HG02852 (cell line): ENCODE measurements around the gene BACH2.
A peak's percentile ranks its signal among the peaks of the same experiment; 100 is the strongest.
"Not testable (repeated sequence)": the region's sequence is repeated elsewhere in the genome, so short reads cannot be mapped to it uniquely, and the experiment has no call there.

Experiments
- ATAC-seq: cut with Tn5 transposase; IDR thresholded peaks from one replicate; pipeline ENCODE4 v1.9.1; 2021; ENCODE audit warnings: mild to moderate bottlenecking, moderate library complexity; ENCODE audit not compliant: unreplicated experiment

BACH2 gene

DNA sequence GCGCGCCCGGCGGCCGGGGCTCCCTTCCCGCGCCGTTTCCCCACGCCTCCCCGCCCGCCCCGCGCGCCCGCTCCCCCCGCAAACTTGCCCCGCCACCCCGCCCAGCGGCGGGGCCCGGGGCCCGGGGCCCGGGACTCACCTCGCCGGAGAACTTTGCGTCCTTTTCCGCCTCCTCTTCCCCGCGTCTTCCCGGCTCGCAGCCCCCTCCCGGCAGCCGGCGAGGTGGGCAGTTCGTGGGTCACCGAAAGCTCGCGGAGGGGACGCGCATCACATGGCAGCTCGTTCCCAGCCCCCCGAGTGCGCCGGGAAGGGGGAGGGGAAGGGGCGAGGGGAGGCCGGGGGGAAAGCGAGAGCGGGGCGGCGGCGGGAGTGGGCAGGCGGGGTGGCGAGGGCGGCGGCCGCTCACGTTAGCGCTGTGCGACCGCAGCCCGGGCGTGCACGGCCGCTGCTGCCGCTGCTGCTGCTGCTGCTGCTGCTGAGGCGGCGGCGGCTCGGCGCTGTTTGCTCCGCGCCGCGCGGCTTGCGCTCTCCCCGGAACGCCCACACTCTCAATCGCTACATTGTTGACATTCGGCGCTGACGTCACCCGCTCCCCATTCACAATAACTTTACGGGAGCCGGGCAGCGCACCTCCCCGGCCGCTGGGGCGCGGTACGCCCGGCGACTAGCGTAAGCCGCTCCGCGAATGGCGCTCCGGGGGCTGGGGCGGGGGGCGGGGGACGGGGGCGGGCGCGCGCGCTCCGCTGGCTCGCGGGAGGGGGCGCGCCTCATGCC is at the start of gene BACH2:
BACH2 (minus strand) TSS at position 503 of the 774 bp plus-strand sequence. CDS start 287,999 bp downstream, outside the sequence.
- peak; percentile 69 for ATAC-seq

DNA sequence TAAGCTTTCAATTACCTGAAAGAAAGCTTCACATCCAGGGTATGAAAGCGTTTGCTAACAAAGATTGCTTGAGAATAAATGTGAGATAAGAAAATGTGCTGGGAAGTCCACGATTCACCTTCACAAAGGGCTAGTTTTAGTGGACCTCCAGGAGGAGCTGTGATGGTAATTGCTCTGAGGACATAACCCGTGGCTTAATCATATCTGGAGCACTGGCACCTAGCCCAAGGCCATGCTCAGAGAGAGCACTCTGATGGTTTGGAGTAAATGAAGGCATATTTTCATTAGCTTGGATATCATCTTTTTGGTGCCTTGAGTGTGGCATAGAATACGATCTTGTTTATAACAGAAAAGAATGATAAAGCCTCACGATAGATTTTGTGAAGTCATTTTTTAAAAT is 46.9 kb upstream of the BACH2 start:
- no peak for ATAC-seq

GRCh38 chr6:90338409-90338808 is 41.8 kb upstream of the BACH2 start:
- ATAC-seq = no peak

DNA sequence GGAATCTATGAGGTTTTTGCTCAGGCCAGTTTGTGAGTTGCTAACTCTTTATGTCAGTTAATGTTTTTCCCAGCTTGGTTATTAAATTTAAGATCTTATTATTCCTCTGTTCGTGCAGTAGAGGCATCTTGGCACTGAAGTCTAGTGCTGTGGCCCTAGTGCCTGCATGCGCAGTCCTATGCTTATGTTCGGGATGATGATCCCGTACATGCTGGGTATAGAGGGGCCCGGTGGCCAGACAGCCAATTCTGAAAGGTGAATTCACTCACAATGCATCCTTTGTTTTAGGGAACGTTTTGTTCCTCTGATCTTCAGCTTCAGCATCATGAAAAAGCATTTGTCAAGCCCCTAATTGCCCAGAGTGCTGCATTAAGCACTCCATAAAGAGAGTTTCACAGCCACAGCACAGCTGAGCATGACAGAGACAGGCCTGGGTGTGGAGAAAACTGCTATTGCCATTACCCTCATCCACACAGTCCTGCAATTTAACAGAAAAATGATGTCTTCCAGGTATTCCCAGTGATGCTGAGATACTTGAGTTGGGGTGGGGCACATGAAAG is 39.8 kb upstream of the BACH2 start:
- no peak for ATAC-seq

DNA sequence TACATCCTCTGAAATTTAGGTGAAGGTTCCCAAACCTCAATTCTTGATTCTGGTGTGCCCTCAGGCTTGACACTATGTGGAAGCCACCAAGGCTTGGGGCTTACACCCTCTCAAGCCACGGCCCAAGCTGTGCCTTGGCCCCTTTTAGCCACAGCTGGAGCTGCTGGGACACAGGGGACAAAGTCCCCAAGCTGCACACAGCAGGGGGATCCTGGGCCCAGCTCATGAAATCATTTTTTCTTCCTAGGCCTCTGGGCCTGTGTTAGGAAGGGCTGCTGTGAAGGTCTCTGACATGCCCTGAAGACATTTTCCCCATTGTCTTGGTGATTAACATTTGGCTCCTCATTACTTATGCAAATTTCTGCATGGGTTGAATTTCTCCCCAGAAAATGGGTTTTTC is 37.3 kb upstream of the BACH2 start:
- ATAC-seq = no peak

DNA sequence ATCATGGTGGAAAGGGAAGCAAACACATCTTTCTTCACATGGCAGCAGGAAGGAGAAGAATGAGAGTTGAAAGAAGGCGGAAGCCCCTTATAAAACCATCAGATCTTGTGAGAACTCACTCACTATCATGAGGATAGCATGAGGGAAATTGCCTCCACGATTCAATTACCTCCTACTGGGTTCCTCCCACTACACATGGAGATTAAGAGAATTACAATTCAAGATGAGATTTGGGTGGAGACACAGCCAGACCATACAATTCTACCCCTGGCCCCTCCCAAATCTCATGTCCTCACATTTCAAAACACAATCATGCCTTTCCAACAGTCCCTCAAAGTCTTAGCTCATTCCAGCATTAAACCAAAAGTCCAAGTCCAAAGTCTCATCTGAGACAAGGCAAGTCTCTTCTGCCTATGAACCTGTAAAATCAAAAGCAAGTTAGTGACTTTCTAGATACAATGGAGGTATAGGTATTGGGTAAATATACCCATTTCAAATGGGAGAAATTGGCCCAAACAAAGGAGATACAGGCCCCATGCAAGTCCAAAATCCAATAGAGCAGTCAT is 36.4 kb upstream of the BACH2 start:
- not testable (repeated sequence) for ATAC-seq

- ATAC-seq = no peak
Observed at GRCh38 chr6:90329386-90330077, 32.9 kb upstream of the BACH2 start.

DNA sequence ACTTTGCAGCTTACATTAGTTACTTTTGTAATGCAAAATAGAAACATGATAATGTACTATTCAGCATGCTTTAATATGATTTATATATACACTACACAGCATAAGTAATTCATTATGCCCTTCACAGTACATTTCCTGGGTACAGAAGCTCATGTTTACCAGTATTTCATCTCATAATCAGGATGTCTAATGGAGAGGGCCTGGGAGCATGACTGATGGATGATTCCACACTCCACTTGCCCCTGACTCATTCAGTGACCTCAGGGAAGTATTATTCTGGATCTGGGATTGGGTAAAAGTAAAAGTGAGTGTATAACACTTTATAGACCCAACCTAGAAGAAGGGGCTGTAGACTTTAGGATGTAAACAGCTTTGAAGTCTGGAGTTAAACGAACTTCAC is 31.4 kb upstream of the BACH2 start:
- no peak for ATAC-seq

DNA sequence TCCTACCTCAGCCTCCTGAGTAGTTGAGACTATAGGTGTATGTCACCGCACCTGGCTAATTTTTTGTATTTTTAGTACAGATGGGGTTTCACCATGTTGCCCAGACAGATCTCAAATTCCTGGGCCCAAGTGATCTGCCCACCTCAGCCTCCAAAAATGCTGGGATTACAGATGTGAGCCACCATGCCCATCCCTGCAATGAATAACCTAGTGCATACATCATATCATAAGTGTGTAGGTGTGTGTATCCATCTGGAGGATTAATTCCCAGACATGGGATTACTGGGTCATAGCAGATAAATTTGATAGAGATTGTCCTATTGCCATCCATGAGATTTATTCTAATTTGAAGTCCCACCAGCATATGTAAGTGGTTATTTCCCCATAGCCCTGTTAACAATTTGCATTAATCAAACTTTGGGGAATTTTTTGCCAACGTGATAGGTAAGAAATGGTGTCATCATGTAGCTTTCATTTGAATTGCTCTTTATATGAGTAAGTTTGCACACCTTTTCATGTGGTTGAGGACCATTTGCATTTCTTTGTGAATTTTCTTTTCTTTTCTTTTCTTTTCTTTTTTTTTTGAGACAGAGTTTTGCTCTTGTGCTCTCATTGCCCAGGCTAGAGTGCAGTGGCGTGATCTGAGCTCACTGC is 29.9 kb upstream of the BACH2 start:
- ATAC-seq = no peak

DNA sequence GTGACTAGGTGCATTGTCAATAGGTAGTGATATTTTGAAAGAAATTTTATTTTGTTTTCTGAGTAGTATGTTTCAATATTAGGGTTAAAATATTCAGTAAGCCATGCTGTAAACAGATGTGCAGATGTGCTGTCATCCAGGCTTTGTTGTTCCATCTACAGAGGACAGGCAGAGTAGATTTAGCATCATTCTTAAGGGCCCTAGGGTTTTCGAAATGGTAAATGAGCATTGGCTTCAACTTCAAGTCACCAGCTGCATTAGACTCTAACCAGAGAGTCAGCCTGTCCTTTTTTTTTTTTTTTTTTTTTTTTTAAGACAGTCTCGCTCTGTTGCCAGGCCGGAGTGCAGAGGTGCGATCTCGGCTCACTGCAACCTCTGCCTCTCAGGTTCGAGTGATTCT is 27.1 kb upstream of the BACH2 start:
- ATAC-seq = no peak

- ATAC-seq = no peak
Observed at GRCh38 chr6:90322976-90323474, 26.4 kb upstream of the BACH2 start.

- ATAC-seq = no peak
Observed at GRCh38 chr6:90319979-90320685, 23.5 kb upstream of the BACH2 start.

DNA sequence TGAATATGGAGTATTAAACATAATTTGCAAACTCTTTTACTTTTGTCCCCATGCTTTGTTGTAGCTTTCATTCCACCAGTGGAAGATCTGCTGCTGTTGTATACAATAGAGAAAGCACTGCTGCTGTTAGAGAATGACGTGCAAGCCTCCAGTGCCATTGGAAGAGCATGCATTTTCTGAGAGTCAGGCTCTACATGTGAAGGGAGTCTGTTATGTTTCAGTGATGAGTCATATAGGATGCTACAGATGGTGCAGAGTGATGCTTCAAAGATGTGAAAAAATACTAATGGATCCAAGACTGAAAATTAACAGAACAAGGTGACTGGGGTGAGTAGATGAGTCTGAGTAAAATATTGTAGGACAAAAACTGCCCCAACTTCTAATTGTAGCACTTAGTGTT is 22.4 kb upstream of the BACH2 start:
- ATAC-seq = no peak

- no peak for ATAC-seq
Observed at GRCh38 chr6:90315986-90316385, 19.3 kb upstream of the BACH2 start.

DNA sequence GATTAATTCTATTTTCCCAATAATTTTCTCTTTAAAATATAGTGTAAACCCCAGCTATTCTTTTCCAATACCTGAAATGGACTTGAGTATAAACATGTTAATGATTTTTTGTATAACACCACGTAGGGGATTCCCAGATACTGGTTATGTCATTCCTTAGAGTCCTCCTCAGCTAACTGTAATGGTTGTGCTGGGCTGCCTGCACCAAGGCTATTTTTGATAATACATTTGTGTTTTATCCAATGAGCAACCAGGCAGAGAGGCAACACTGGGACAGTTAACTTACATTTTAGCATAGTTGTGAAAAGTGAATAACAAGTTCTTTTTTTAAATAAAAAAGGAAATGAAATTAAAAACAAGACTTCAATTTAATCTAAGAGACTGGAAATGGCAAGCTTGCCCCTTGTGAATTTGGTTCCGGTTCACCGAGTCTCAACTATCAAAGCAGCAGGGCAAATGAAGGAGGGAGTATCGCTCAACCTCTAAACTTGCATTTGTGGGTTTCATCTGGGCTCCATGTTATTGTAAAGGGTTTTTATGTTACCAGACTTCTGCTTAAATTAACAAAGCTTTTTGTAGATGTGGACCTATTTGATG is 18.8 kb upstream of the BACH2 start:
- ATAC-seq = no peak

GRCh38 chr6:90314514-90314913 is 17.9 kb upstream of the BACH2 start:
- no peak for ATAC-seq

DNA sequence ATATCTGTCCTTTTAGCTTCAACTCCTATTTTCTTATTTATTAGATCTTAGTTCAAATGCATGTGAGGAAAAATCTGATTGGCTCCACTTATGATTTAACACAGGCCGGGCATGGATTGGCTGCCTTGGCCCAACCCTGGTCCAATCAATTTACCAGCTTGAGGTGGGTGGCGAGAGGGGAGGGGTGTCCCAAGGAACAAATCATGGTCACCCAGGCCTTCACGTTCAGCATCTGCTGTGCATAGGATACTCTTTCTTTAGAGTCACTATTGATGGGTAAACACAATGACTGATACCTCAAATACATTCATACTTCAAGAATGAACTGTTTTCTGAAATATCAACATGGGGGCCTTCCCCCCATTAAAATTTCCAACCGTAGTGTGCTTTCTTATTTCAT is 14.9 kb upstream of the BACH2 start:
- ATAC-seq = no peak

GRCh38 chr6:90305800-90306448 is 9.3 kb upstream of the BACH2 start:
- ATAC-seq = no peak

GRCh38 chr6:90304308-90304707 is 7.7 kb upstream of the BACH2 start:
- no peak for ATAC-seq

GRCh38 chr6:90303039-90303438 is 6.4 kb upstream of the BACH2 start:
- ATAC-seq = no peak
